Immature natural killer cell (primary cell): ENCODE data around the gene TRIM28. TPM values are rescaled to one million over a fixed set of nuclear protein-coding genes. Genes with fewer than 3 reads are reported as not detected.
"Not testable (repeated sequence)": the region's sequence is repeated elsewhere in the genome, so short reads cannot be mapped to it uniquely, and the experiment has no call there.

Source experiments
- DNase-seq, 3 donors: peaks; one replicate each; pipeline ENCODE4 v3.0.0; 2022; ENCODE audit warnings: mixed read lengths in 1 of 3
- H3K27ac Mint-ChIP-seq, 6 donors: one replicate each; pipeline ENCODE4 v1.8.0; 2020; ENCODE audit warnings: mixed read lengths in 6 of 6, mild to moderate bottlenecking in 5 of 6, inconsistent platforms in 4 of 6, moderate library complexity in 3 of 6
- H3K27me3 Mint-ChIP-seq, 3 donors: one replicate each; pipeline ENCODE4 v1.8.0; 2020 to 2021; ENCODE audit warnings: low read depth in 3 of 3, mild to moderate bottlenecking in 3 of 3, mixed read lengths in 3 of 3, moderate library complexity in 3 of 3, inconsistent platforms in 1 of 3
- H3K36me3 Mint-ChIP-seq, 3 donors: one replicate each; pipeline ENCODE4 v1.8.0; 2020; ENCODE audit warnings: mixed read lengths in 3 of 3, inconsistent platforms in 2 of 3, mild to moderate bottlenecking in 2 of 3
- H3K4me1 Mint-ChIP-seq, 2 donors: one replicate each; pipeline ENCODE4 v1.8.0; 2020; ENCODE audit warnings: inconsistent platforms in 2 of 2, mild to moderate bottlenecking in 2 of 2, mixed read lengths in 2 of 2, moderate library complexity in 1 of 2
- H3K4me3 Mint-ChIP-seq, 5 donors: one replicate each; pipeline ENCODE4 v1.8.0; 2020; ENCODE audit warnings: mild to moderate bottlenecking in 5 of 5, mixed read lengths in 5 of 5, inconsistent platforms in 3 of 5, moderate library complexity in 3 of 5
- H3K9me3 Mint-ChIP-seq, 6 donors: one replicate each; pipeline ENCODE4 v1.8.0; 2020; ENCODE audit warnings: mild to moderate bottlenecking in 6 of 6, mixed read lengths in 6 of 6, inconsistent platforms in 4 of 6, moderate library complexity in 3 of 6
- polyA plus RNA-seq, 3 donors: library from polyadenylated mRNA; unstranded; fragments of 300-500 nt; fragmentation: Illumina TruSeq; gene quantifications; one replicate each; pipeline ENCODE4 v1.2.3, GENCODE V29; 2021

Gene TRIM28
- polyA plus RNA-seq, 3 donors from 2014 or later = 34.3 to 36.3 (median 35.7) TPM

DNA sequence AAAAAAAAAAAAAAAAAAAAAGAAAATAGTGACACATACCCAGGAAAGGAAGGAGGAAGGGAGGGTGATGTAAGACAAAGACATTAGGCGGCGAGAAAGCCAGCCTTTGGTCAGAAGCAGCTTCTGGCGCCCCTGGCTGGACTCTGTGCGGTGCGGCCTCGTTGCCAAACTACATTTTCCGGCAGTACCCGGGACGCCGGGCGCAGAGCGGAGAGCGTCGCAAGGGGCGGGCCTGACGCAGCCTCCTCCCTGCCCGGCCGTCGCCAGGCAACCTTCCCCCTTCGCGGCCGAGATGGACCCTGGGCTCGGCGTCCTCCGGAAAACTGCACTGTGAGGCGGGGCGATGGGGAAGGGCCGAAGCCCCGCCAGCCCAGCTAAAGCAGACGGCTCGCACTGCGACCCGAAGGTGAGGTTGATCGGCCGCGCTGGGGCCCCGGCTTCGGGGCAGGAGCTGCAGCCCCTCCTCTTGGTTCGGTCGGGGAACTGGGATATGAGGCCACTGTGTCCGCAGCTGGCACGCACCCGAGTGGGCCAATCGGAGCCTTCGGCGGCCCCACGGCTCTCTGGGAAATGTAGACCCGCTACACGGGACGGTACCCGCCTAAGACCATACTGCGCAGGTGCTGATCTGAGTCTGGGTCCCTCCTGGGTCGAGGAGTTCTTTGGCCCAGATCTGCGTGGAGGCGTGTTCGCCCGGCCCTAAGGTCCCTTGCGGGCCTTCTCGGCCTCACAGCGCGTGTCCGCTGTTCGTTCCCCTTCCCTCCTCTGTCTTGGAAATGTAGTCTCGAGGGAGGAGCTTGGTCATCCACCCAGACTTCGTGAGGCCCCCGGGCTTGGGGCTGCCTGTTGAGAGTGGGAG lies 31.5 kb downstream of the TRIM28 start:
- DNase-seq = peak; percentile 81 to 84 (median 83)
- H3K27me3 Mint-ChIP-seq = peaks cover 19 to 20% (median 19%) of the 10 kb centered on the region in 3 donors
- peaks cover 0 to 3% (median 0%) of the 10 kb centered on the region in 3 donors for H3K36me3 Mint-ChIP-seq
- H3K4me1 Mint-ChIP-seq = peaks cover 29 to 41% of the 10 kb centered on the region in 2 donors
- peak overlapping the region; percentile 89 to 99 (median 92) for H3K27ac Mint-ChIP-seq
- peak overlapping the region; percentile 83 to 91 (median 85) for H3K4me3 Mint-ChIP-seq
- H3K9me3 Mint-ChIP-seq = no peaks in the 10 kb centered on the region

- peaks cover 31 to 39% of the 10 kb centered on the region in 2 donors for H3K4me1 Mint-ChIP-seq
- H3K27me3 Mint-ChIP-seq = peaks cover 15 to 19% (median 17%) of the 10 kb centered on the region in 3 donors
- H3K9me3 Mint-ChIP-seq, H3K4me3 Mint-ChIP-seq, H3K36me3 Mint-ChIP-seq, DNase-seq: not testable (repeated sequence)
- H3K27ac Mint-ChIP-seq = peak overlapping the region in 3 of 6 donors; percentile 28 to 80 (median 45)
Measured at GRCh38 chr19:58577581-58577980, 33.7 kb downstream of the TRIM28 start.

GRCh38 chr19:58578012-58578925 lies 34.4 kb downstream of the TRIM28 start:
- Mint-ChIP-seq H3K4me1 (peaks cover 28 to 34% of the 10 kb centered on the region in 2 donors), H3K27me3 (peaks cover 8 to 14% (median 11%) of the 10 kb centered on the region in 3 donors), H3K27ac (peak overlapping the region in 4 of 6 donors; percentile 3 to 80 (median 28)), H3K4me3 (peak overlapping the region in 1 of 5 donors; percentile 24), H3K9me3 (no peaks in the 10 kb centered on the region), H3K36me3 (peaks cover 4 to 12% (median 4%) of the 10 kb centered on the region in 3 donors)
- no peak for DNase-seq

DNA sequence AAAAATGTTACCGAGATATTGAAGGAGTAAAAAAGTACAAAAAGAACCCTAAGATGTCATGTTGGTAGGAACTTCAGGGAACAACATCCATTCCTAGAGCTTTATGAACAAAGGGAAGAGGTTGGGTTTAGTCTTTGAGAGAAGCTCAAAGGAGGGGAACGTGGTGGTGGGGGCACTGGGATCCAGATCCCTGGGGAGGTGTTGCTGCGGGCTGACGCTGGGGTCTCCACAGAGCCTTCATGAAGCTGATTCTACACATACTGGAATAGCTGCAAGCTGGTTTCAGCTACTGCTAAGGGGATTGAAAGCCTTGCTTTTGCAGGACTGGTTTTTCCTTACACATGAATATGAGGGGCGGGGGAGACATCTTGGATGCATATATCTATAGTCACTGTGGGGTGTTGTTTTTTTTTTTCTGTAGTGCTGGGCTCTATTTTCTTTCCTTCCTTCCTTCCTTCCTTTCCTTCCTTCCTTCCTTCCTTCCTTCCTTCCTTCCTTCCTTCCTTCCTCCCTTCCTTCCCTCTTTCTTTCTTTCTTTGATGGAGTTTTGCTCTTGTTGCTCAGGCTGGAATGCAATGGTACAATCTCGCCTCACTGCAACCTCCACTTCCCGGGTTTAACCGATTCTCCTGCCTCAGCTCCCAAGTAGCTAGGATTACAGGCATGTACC lies 35.7 kb downstream of the TRIM28 start:
- Mint-ChIP-seq H3K4me3 (no peak overlapping the region), H3K36me3 (peaks cover 4 to 13% (median 4%) of the 10 kb centered on the region in 3 donors), H3K9me3 (no peaks in the 10 kb centered on the region), H3K4me1 (peaks cover 17 to 21% of the 10 kb centered on the region in 2 donors), H3K27ac (peak overlapping the region in 3 of 6 donors; percentile 12 to 47 (median 45)), H3K27me3 (peaks cover 3 to 4% (median 3%) of the 10 kb centered on the region in 3 donors)
- DNase-seq = no peak

DNA sequence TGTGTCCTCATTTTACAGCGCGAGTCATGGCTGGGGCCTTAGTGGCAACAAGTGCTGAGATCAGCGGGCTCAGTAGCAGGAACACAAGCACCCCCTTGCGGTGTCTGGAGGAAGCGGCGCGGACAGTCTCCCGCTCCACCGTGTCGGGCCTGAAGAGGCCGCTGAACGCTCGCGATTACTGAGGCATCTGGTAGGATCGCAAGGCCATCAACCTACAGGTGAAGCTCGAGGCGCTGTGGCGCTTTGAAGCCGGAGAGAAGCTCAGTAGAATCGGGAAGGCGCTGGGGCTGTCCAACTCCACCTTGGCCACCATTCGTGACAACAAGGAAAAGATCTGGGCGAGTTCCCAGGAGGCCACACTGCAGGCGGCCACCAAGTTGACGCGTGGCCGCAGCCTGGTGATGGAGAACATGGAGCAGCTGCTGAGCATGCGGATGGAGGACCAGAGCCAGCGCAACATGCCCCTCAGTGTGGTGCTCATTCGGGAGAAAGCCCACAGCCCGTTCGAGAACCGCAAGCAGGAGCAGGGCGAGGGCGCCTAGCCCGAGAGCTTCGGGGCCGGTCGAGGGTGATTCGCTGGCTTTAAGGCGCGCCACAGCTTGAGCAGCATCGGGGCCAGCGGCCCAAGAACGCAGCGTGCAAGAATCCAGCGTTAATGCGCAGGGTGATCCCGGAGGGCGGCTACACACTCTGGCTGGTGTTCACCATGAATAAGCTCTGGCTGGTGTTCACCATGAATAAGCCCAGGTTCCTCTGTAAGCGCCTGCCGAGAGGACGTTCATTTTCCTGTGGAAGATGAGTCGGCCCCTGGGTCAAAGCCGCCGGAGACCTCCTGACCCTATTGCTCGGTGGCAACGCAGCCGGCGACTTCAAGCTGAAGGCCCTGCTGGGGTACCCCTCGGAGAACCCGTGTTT lies 37.6 kb downstream of the TRIM28 start:
- H3K27ac Mint-ChIP-seq = peak overlapping the region; percentile 51 to 93 (median 76)
- H3K4me3 Mint-ChIP-seq = no peak overlapping the region
- H3K27me3 Mint-ChIP-seq = no peaks in the 10 kb centered on the region
- peaks cover 4 to 13% (median 4%) of the 10 kb centered on the region in 3 donors for H3K36me3 Mint-ChIP-seq
- peaks cover 9 to 13% of the 10 kb centered on the region in 2 donors for H3K4me1 Mint-ChIP-seq
- H3K9me3 Mint-ChIP-seq = no peaks in the 10 kb centered on the region
- DNase-seq = peak; percentile 80 to 86 (median 84)

GRCh38 chr19:58582985-58583384 lies 39.1 kb downstream of the TRIM28 start:
- Mint-ChIP-seq H3K27me3 (no peaks in the 10 kb centered on the region), H3K9me3 (no peaks in the 10 kb centered on the region), H3K27ac (no peak overlapping the region), H3K4me3 (no peak overlapping the region), H3K36me3 (peaks cover 4 to 13% (median 4%) of the 10 kb centered on the region in 3 donors), H3K4me1 (peaks cover 9 to 13% of the 10 kb centered on the region in 2 donors)
- no peak for DNase-seq

DNA sequence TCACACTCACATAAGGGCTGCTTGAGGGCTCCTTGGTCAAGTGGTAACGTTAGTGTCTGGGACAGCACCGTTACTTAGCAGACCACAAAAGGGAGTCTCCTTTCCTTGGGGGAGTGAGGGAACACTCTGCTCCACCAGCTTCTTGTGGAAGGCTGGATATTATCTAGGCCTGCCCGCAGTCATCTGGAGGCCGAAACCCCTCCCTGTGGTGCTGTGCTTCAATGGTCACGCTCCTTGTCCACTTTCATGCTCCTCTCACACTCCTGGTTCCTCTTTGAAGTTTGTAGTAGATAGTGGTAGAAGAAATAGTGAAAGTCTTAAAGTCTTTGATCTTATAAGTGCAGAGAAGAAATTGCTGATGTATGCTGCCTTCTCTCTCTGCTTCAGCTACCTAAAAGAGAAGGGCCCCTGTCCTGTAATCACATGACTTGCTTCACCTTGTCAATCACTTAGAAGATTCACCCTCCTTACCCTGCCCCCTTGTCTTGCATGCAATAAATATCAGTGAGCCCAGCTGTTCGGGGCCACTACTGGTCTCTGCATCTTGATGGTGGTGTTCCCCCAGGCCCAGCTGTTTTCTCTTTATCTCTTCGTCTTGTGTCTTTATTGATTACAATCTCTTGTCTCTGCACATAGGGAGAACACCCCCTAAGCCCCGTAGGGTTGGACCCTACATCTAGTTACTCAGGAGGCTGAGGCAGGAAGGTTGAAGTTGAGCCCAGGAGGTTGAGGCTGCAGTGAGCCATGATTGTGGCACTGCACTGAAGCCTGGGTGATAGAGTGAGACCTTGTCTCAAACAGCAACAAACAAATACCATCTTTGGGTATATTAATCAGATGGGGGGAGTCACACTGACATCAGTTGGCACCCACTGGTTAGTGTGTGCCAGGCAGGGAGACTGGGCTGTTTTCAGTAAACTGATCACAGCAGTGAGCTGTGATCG lies 40.9 kb downstream of the TRIM28 start:
- Mint-ChIP-seq H3K27ac (peak overlapping the region in 1 of 6 donors; percentile 3), H3K4me3 (no peak overlapping the region), H3K4me1 (peaks cover 8 to 9% of the 10 kb centered on the region in 2 donors), H3K9me3 (no peaks in the 10 kb centered on the region), H3K27me3 (no peaks in the 10 kb centered on the region), H3K36me3 (peaks cover 4 to 13% (median 4%) of the 10 kb centered on the region in 3 donors)
- DNase-seq = no peak

DNA sequence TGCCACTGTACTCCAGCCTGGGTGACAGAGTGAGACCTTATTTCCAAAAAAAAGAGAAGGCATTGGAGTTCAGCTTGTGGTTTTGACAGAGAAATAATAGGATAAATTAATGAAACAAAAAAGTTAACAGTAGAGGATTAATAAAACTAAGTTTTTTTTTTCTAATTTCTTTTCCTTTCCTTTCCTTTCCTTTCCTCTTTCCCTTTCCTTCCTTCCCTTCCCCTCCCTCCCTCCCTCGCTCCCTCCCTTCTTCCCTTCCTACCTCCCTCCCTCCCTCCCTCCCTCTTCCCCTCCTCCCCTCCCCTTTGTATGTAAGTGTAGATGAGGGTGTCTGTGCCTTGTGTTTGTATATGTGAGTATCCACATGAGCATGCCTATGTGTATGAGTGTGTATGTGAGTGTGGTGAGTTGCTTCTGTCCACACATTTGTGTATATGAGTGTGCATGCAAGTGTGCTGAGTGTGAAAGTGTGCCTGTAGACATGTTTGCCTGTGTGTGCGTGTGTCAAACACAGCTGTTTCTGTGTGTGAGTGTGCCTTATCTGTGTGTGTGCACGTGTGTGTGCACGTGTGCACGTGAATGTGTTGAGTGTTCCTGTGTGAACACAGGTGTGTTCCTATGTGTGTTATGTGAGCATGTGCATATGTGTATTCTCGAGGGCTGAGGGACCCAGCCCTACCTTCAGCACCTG lies 41.7 kb downstream of the TRIM28 start:
- H3K36me3 Mint-ChIP-seq = peaks cover 4 to 13% (median 4%) of the 10 kb centered on the region in 3 donors
- no peaks in the 10 kb centered on the region for H3K9me3 Mint-ChIP-seq
- no peak overlapping the region for H3K4me3 Mint-ChIP-seq
- no peak for DNase-seq
- H3K4me1 Mint-ChIP-seq = peaks cover 8 to 9% of the 10 kb centered on the region in 2 donors
- H3K27me3 Mint-ChIP-seq = no peaks in the 10 kb centered on the region
- H3K27ac Mint-ChIP-seq = no peak overlapping the region

DNA sequence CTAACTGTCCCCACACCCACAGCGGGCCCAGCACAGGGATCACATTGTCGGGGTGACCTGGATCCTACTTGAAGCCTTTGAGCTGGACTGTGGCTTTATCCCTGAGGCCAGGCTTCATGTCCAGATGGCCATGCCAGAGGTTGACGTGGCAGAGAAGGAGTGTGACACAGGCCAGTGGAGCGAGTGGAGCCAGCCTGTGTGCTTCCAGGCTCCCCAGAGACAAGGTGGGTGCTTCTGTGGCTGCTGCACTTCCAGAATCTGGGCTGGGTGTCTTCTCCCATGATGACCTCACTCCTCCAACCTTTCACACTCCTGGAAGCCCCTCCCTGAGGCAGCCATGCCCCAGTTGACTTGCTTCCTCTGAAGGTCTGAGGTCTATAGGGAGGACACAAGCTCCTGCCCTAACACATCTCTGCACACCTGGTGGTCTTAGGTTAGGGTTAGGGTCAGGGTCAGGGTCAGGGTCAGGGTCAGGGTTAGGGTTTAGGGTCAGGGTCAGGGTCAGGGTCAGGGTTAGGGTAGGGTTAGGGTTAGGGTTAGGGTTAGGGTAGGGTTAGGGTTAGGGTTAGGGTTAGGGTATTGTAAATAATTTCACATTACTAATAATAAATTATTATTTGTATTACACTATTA lies 42.4 kb downstream of the TRIM28 start:
- Mint-ChIP-seq H3K27me3 (peaks cover 0 to 2% (median 0%) of the 10 kb centered on the region in 3 donors), H3K4me3 (no peak overlapping the region), H3K36me3 (peaks cover 2 to 11% (median 2%) of the 10 kb centered on the region in 3 donors), H3K4me1 (peaks cover 3% of the 10 kb centered on the region in 2 donors), H3K9me3 (no peaks in the 10 kb centered on the region), H3K27ac (no peak overlapping the region)
- no peak for DNase-seq
